K562 (cell line): ENCODE data around the gene PPFIBP2. TPM values are rescaled to one million over a fixed set of nuclear protein-coding genes. Genes with fewer than 3 reads are reported as not detected.

ENCODE experiments used
- ATAC-seq: fragments of 200-7000 bp; cut with Tn5 transposase; 3 replicates; pipeline ENCODE4 v1.9.1; 2020; ENCODE audit warnings: moderate library complexity
- BruUV-seq: library from RNA; stranded (reverse); fragments of 400-500 nt; replicated peaks from 2 replicates; lab custom pipeline; 2021; lab: Mats Ljungman, UMichigan
- CTCF ChIA-PET: fragments of 300-600 bp; formaldehyde crosslinking; extraction: SDS; loops from one replicate; lab custom pipeline; 2021; ENCODE audit warnings: low intra/inter-chr PET ratio; lab: Yijun Ruan, JAX
- POLR2A ChIA-PET: fragments of 300-600, 350-650 bp; sonication (Branson Sonifier 250); formaldehyde crosslinking; extraction: SDS; loops from one replicate; lab custom pipeline; 2021; ENCODE audit warnings: antibody characterized with exemption, inconsistent platforms; lab: Yijun Ruan, JAX
- DNase-seq, 4 experiments: peaks; one replicate each; pipeline versions ENCODE4 v3.0.0 to v3.0.0-alpha.2; 2011 to 2018; ENCODE audit warnings: low spot score in 3 of 4, mixed read lengths in 3 of 4; ENCODE audit errors: extremely low read depth in 1 of 4
- FAIRE-seq: peaks from 2 replicates; lab custom pipeline; 2011; peaks lifted over from hg19 to GRCh38; lab: Jason Lieb, UNC
- H2AFZ ChIP-seq: 2 replicates; pipeline ENCODE4 v1.6.0; 2011; ENCODE audit warnings: low read depth, low read length, control low read depth, inconsistent platforms
- H3K27ac ChIP-seq: fragments of 200-600 bp; 3 replicates; pipeline ENCODE4 v1.8.0; 2011; ENCODE audit warnings: low read depth, mild to moderate bottlenecking, control low read depth, inconsistent platforms, low read length, moderate library complexity, mixed read lengths; ENCODE audit errors: extremely low read depth
- H3K27me3 ChIP-seq, 2 experiments: fragments of 300-600 bp in 1 of 2; 2 replicates in 1 of 2; 3 replicates in 1 of 2; pipeline versions ENCODE4 v1.6.0 to v1.8.0; 2011; ENCODE audit warnings: inconsistent platforms in 2 of 2, low read length in 2 of 2, mild to moderate bottlenecking in 1 of 2, mixed read lengths in 1 of 2, moderate library complexity in 1 of 2; ENCODE audit not compliant: control insufficient read depth in 2 of 2, insufficient read depth in 2 of 2
- H3K36me3 ChIP-seq: fragments of 300-600 bp; 3 replicates; pipeline ENCODE4 v1.8.0; 2011; ENCODE audit warnings: mild to moderate bottlenecking, low read length, inconsistent platforms; ENCODE audit not compliant: control insufficient read depth, insufficient read depth
- H3K4me1 ChIP-seq, 2 experiments: fragments of 200-600 bp in 1 of 2; replicated peaks in 1 of 2; 2 replicates in 1 of 2; 3 replicates in 1 of 2; pipeline versions ENCODE4 v1.5.1 to v1.8.0; 2011; ENCODE audit warnings: inconsistent platforms in 2 of 2, low read length in 2 of 2, mild to moderate bottlenecking in 1 of 2, mixed read lengths in 1 of 2, moderate library complexity in 1 of 2; ENCODE audit not compliant: control insufficient read depth in 2 of 2, insufficient read depth in 2 of 2
- H3K4me2 ChIP-seq: 2 replicates; pipeline ENCODE4 v1.6.1; 2011; ENCODE audit warnings: low read length, control low read depth, inconsistent platforms, mixed read lengths; ENCODE audit not compliant: insufficient read depth
- H3K4me3 ChIP-seq: fragments of 200-600 bp; sonication (generic), shearing (Covaris generic); 2 replicates; pipeline ENCODE4 v1.5.1; 2016; ENCODE audit warnings: control low read depth, inconsistent platforms
- H3K79me2 ChIP-seq: fragments of 200-600 bp; 3 replicates; pipeline ENCODE4 v1.8.0; 2011; ENCODE audit warnings: low read length, inconsistent platforms; ENCODE audit not compliant: control insufficient read depth, insufficient read depth
- H3K9ac ChIP-seq, 2 experiments: 2 replicates each; pipeline versions ENCODE4 v1.6.0 to v1.6.1; 2011; ENCODE audit warnings: low read depth in 2 of 2, low read length in 2 of 2, control low read depth in 1 of 2, inconsistent platforms in 1 of 2, mild to moderate bottlenecking in 1 of 2, mixed read lengths in 1 of 2; ENCODE audit not compliant: insufficient read depth in 1 of 2
- H3K9me1 ChIP-seq: one replicate; pipeline ENCODE4 v1.6.0; 2011; ENCODE audit warnings: inconsistent platforms, mild to moderate bottlenecking, low read length, moderate library complexity; ENCODE audit not compliant: control insufficient read depth, insufficient read depth
- H3K9me3 ChIP-seq: replicated peaks from 2 replicates; pipeline ENCODE4 v1.5.1; 2011; ENCODE audit warnings: low read depth, low read length, inconsistent platforms; ENCODE audit not compliant: control insufficient read depth, insufficient read depth
- H4K20me1 ChIP-seq: replicated peaks from 2 replicates; pipeline ENCODE4 v1.6.1; 2011; ENCODE audit warnings: low read length, inconsistent platforms, mixed read lengths; ENCODE audit not compliant: control insufficient read depth, insufficient read depth
- ETV5 ChIP-seq: sonication (generic); formaldehyde crosslinking; IDR thresholded peaks from 2 replicates; pipeline ENCODE4 v1.4.0; 2020; ENCODE audit warnings: low read depth, mild to moderate bottlenecking, missing genetic modification reagents
- FOXP1 ChIP-seq: sonication (generic); formaldehyde crosslinking; IDR thresholded peaks from 2 replicates; pipeline ENCODE4 v1.8.0; 2022; ENCODE audit warnings: mild to moderate bottlenecking, missing genetic modification reagents
- HCFC1 ChIP-seq: IDR thresholded peaks from 2 replicates; pipeline ENCODE4 v1.6.1; 2012; ENCODE audit warnings: low read depth, low read length, improper control_type of control experiment
- KAT2B ChIP-seq: IDR thresholded peaks from one replicate; pipeline ENCODE4 v1.6.1; 2012; ENCODE audit warnings: low read depth, mild to moderate bottlenecking, control low read depth, inconsistent platforms, low read length, moderate library complexity
- MIER1 ChIP-seq: fragments of 450-650 bp; IDR thresholded peaks from 2 replicates; pipeline ENCODE4 v1.6.1; 2016; ENCODE audit warnings: antibody characterized with exemption, mild to moderate bottlenecking, low read depth
- MYBL2 ChIP-seq, 2 experiments: fragments of 450-650 bp in 1 of 2; sonication (generic) in 1 of 2; formaldehyde crosslinking in 1 of 2; IDR thresholded peaks; 2 replicates each; pipeline versions ENCODE4 v1.6.1 to v1.8.1; 2017 to 2022; ENCODE audit warnings: borderline replicate concordance in 1 of 2, inconsistent platforms in 1 of 2, low read depth in 1 of 2, mild to moderate bottlenecking in 1 of 2, missing genetic modification reagents in 1 of 2, moderate library complexity in 1 of 2
- NEUROD1 ChIP-seq: fragments of 150-350 bp; IDR thresholded peaks from 2 replicates; pipeline ENCODE4 v1.6.1; 2014; ENCODE audit warnings: borderline replicate concordance, low read length, low read depth; ENCODE audit not compliant: partially characterized antibody
- PHB ChIP-seq: fragments of 250-450 bp; sonication (Bioruptor Pico); IDR thresholded peaks from 2 replicates; pipeline ENCODE4 v1.5.0; 2021
- RB1 ChIP-seq: fragments of 450-650 bp; IDR thresholded peaks from 2 replicates; pipeline ENCODE4 v1.6.1; 2017; ENCODE audit warnings: low read depth, mild to moderate bottlenecking
- ZNF280A ChIP-seq: fragments of 450-650 bp; IDR thresholded peaks from 2 replicates; pipeline ENCODE4 v1.6.1; 2018; ENCODE audit warnings: mild to moderate bottlenecking, low read depth; ENCODE audit not compliant: partially characterized antibody
- ZNF444 ChIP-seq: fragments of 250-450 bp; sonication (Bioruptor Pico); IDR thresholded peaks from 2 replicates; pipeline ENCODE4 v1.4.0; 2020; ENCODE audit warnings: mild to moderate bottlenecking, moderate library complexity
- WGBS: fragments of 100-300 bp; shearing (Covaris generic); methylation state at CpG from one replicate; pipeline ENCODE4 v1.1.6; 2016; ENCODE audit warnings: low coverage, mixed read lengths; ENCODE audit not compliant: insufficient coverage; ENCODE audit errors: missing lambda C conversion rate; 5-methylcytosine and 5-hydroxymethylcytosine counted together
- in situ Hi-C: fragments of 300-500 bp; cut with MboI; formaldehyde crosslinking; loops from 4 replicates; pipeline ENCODE4 v1.15.0; 2018; ENCODE audit warnings: inconsistent platforms, mixed read lengths
- intact Hi-C: fragments of 100-400 bp; cut with micrococcal nuclease; formaldehyde crosslinking; loops from 2 replicates; pipeline ENCODE4 v1.14.2; 2022
- polyA plus RNA-seq, 8 experiments: library from polyadenylated mRNA; depleted of rRNA in 4 of 8; stranded (reverse) in 5 of 8; unstranded in 3 of 8; fragments of >200 nt; fragmentation: Nextera tagmentation in 2 of 8; fragmentation: Illumina TruSeq in 1 of 8; extraction: Ambion mirVana in 2 of 8; extraction: Trizol in 1 of 8; gene quantifications; 2 replicates each; pipeline versions ENCODE4 v1.2.1 to v1.2.3, GENCODE V29; 2011 to 2014; ENCODE audit warnings: inconsistent platforms in 1 of 8, missing spikeins in 1 of 8
- total RNA-seq, 7 experiments: library from RNA; depleted of rRNA in 6 of 7; stranded (reverse); fragments of >200 nt in 6 of 7; fragmentation: Illumina TruSeq in 2 of 7; extraction: Trizol in 2 of 7; gene quantifications; 2 replicates each; pipeline versions ENCODE4 v1.2.1 to v1.2.3, GENCODE V29; 2011 to 2021; ENCODE audit warnings: low replicate concordance in 1 of 7
- TF ChIP-seq, protein P1 (sequence below): sonication (generic); formaldehyde crosslinking; IDR thresholded peaks from 2 replicates; pipeline ENCODE4 v1.8.0; 2022; ENCODE audit warnings: mild to moderate bottlenecking, missing genetic modification reagents

Gene PPFIBP2
- total and polyA plus RNA-seq, 9 of the 15 experiments (the other 6 are each of a cell fraction or from before 2014, with no cell fraction given), result 0.18 to 3.4 (median 1.2) TPM

DNA sequence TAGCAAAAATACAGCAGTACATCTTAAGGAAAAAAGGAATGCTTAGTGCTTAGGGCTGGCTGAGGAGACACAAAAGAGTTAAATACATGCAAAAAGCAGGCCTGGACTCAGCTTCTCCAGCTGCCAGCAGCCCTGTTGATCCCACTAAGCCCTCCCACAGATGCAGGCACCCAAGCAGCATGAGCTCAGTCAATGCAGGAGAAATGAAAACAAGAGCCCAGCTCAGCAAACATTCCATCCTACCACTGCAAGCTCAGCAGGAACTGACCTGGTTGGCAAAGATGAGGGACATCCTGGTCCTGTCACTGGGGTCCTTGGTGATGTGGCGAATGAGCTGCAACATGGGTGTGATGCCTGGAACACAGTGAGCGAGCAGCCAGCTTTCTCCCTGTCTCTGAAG is 153.7 kb downstream of the PPFIBP2 start:
- Histone ChIP-seq H4K20me1 (no peaks in the 10 kb centered on the region), H2AFZ (no peak overlapping the region), H3K36me3 (no peaks in the 10 kb centered on the region), H3K4me2 (no peak overlapping the region), H3K27ac (no peak overlapping the region), H3K27me3 (no peaks in the 10 kb centered on the region; a peak in 1 of 5 replicates), H3K79me2 (no peaks in the 10 kb centered on the region), H3K4me3 (no peak overlapping the region), H3K9ac (no peak overlapping the region), H3K9me1 (no peaks in the 10 kb centered on the region), H3K9me3 (no peaks in the 10 kb centered on the region), H3K4me1 (no peaks in the 10 kb centered on the region; a peak in 2 of 5 replicates)
- FAIRE-seq, result no peak
- in situ Hi-C loops, result loop anchor here (25.0 kb wide), 1 partner anchor 580 kb away; the partner anchor contains the start of gene RBMXL2
- no peak for DNase-seq
- CTCF ChIA-PET, result no interaction called here
- WGBS, result 39% methylated on average over 2 of the region's 2 CpGs
- intact Hi-C loops, result no loop called here
- no TSS peak for BruUV-seq
- no peak for ATAC-seq
- POLR2A ChIA-PET, result no interaction called here
- TF ChIP-seq PHB (CRISPR knock-in tag) (no peak), HCFC1 (no peak), FOXP1 (CRISPR knock-in tag) (no peak), ETV5 (CRISPR knock-in tag) (no peak)

DNA sequence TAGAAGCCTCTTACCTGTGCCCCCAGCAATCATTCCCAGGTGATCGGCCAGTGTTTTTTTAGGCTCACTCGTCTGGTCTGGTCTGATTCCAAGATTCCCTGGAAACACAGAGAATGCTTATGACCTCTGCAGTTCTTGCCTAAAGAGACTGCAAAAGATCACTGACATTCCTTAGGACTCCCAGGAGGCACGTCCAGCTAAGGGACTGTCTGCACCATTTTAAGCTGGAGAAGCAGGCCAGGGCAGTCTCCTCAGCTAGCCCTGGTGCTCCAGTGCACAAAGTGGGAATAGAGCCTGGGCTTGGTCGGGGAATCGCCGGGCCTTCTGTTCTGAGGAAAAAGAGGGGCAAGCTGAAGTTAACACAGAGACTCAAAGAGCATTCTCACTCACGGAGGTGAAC is 154.7 kb downstream of the PPFIBP2 start:
- Histone ChIP-seq H4K20me1 (no peaks in the 10 kb centered on the region), H3K27me3 (peaks cover 0 to 7% of the 10 kb centered on the region in 2 experiments; a peak in 1 of 5 replicates), H3K4me1 (peaks cover 0 to 4% of the 10 kb centered on the region in 2 experiments; a peak in 3 of 5 replicates), H3K9me1 (no peaks in the 10 kb centered on the region), H3K9ac (no peak overlapping the region), H3K79me2 (no peaks in the 10 kb centered on the region), H3K9me3 (no peaks in the 10 kb centered on the region), H3K36me3 (no peaks in the 10 kb centered on the region), H3K27ac (no peak overlapping the region), H2AFZ (no peak overlapping the region), H3K4me2 (no peak overlapping the region), H3K4me3 (no peak overlapping the region)
- DNase-seq (no peak), FAIRE-seq (no peak), ATAC-seq (no peak)
- ChIA-PET POLR2A (interaction anchor here (0.6 kb wide), 1 partner anchor 15 kb away, joined by 3 read pairs; no protein-coding TSS in a partner anchor), CTCF (no interaction called here)
- no TSS peak for BruUV-seq
- intact Hi-C loops (no loop called here), in situ Hi-C loops (loop anchor here (25.0 kb wide), 1 partner anchor 581 kb away; the partner anchor contains the start of gene RBMXL2)
- WGBS, result 10% methylated on average over 7 of the region's 7 CpGs
- TF ChIP-seq RB1, result no peak
- no peak for TF ChIP-seq MIER1
- no peak for TF ChIP-seq ZNF444 (CRISPR knock-in tag)
- TF ChIP-seq ZNF280A, result no peak
- no peak for TF ChIP-seq MYBL2 (IDR thresholded peaks at IDR 0.05; ENCODE audit: low read depth)
- no peak for TF ChIP-seq MYBL2 (CRISPR knock-in tag; IDR thresholded peaks at IDR 0.05; ENCODE audit: borderline replicate concordance)
- TF ChIP-seq KAT2B, result no peak
- TF ChIP-seq, protein P1, sequence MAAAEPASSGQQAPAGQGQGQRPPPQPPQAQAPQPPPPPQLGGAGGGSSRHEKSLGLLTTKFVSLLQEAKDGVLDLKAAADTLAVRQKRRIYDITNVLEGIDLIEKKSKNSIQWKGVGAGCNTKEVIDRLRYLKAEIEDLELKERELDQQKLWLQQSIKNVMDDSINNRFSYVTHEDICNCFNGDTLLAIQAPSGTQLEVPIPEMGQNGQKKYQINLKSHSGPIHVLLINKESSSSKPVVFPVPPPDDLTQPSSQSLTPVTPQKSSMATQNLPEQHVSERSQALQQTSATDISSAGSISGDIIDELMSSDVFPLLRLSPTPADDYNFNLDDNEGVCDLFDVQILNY (CRISPR knock-in tag), result no peak
- TF ChIP-seq NEUROD1, result no peak
